WTC11 (cell line): ENCODE results near the gene DAW1. TPM values are rescaled to one million over a fixed set of nuclear protein-coding genes. Genes with fewer than 3 reads are reported as not detected.

ENCODE experiments used
- ATAC-seq: fragments of 200-7000 bp; cut with Tn5 transposase; 2 replicates; pipeline ENCODE4 v1.10.0; 2021; ENCODE audit warnings: mild to moderate bottlenecking, moderate library complexity
- CTCF ChIA-PET: fragments of 300-600 bp; sonication (Branson Sonifier 250); formaldehyde crosslinking; loops from one replicate; lab custom pipeline; 2021; ENCODE audit warnings: antibody characterized with exemption; lab: Charles Lee
- POLR2A ChIA-PET: fragments of 350-600 bp; sonication (Branson Sonifier 250); formaldehyde crosslinking; loops from one replicate; lab custom pipeline; 2021; ENCODE audit warnings: antibody characterized with exemption; lab: Charles Lee
- DNase-seq: peaks from one replicate; pipeline ENCODE4 v3.0.0; 2021; ENCODE audit warnings: low spot score
- H3K27ac Mint-ChIP-seq: 2 replicates; pipeline ENCODE4 v1.8.0; 2021; ENCODE audit warnings: mixed read lengths
- H3K27me3 Mint-ChIP-seq: 2 replicates; pipeline ENCODE4 v1.8.0; 2021; ENCODE audit warnings: low read depth, mild to moderate bottlenecking, moderate library complexity, mixed read lengths
- H3K36me3 Mint-ChIP-seq: 2 replicates; pipeline ENCODE4 v1.8.0; 2021; ENCODE audit warnings: mixed read lengths
- H3K4me1 Mint-ChIP-seq: 2 replicates; pipeline ENCODE4 v1.8.0; 2022; ENCODE audit warnings: mixed read lengths
- H3K4me3 Mint-ChIP-seq: 2 replicates; pipeline ENCODE4 v1.8.0; 2021; ENCODE audit warnings: mild to moderate bottlenecking, moderate library complexity, mixed read lengths
- H3K9me3 Mint-ChIP-seq: 2 replicates; pipeline ENCODE4 v1.8.0; 2021; ENCODE audit warnings: mixed read lengths
- CBFB ChIP-seq: sonication (generic); formaldehyde crosslinking; IDR thresholded peaks from 2 replicates; pipeline ENCODE4 v1.8.1; 2022; ENCODE audit warnings: mild to moderate bottlenecking, low read depth, missing genetic modification reagents
- E2F1 ChIP-seq: sonication (generic); formaldehyde crosslinking; IDR thresholded peaks from 2 replicates; pipeline ENCODE4 v1.8.0; 2022; ENCODE audit warnings: mild to moderate bottlenecking, missing genetic modification reagents
- E2F5 ChIP-seq: sonication (generic); formaldehyde crosslinking; IDR thresholded peaks from 2 replicates; pipeline ENCODE4 v1.8.1; 2022; ENCODE audit warnings: mild to moderate bottlenecking, moderate library complexity, missing genetic modification reagents
- EMX1 ChIP-seq: fragments of 250-450 bp; sonication (Bioruptor Pico); IDR thresholded peaks from 2 replicates; pipeline ENCODE4 v1.8.0; 2021; ENCODE audit warnings: mild to moderate bottlenecking
- FOXP1 ChIP-seq: sonication (generic); formaldehyde crosslinking; IDR thresholded peaks from 2 replicates; pipeline ENCODE4 v1.8.0; 2022; ENCODE audit warnings: missing genetic modification reagents, mild to moderate bottlenecking, moderate library complexity, borderline replicate concordance
- GABPB1 ChIP-seq: sonication (generic); formaldehyde crosslinking; IDR thresholded peaks from 2 replicates; pipeline ENCODE4 v1.8.1; 2023; ENCODE audit warnings: mild to moderate bottlenecking, missing genetic modification reagents
- IRF2 ChIP-seq: sonication (generic); formaldehyde crosslinking; IDR thresholded peaks from 2 replicates; pipeline ENCODE4 v1.8.0; 2022; ENCODE audit warnings: low read depth, missing genetic modification reagents, borderline replicate concordance
- MLX ChIP-seq: sonication (generic); formaldehyde crosslinking; IDR thresholded peaks from 2 replicates; pipeline ENCODE4 v1.8.1; 2023; ENCODE audit warnings: mild to moderate bottlenecking, missing genetic modification reagents, moderate library complexity
- MYBL2 ChIP-seq: sonication (generic); formaldehyde crosslinking; IDR thresholded peaks from 2 replicates; pipeline ENCODE4 v1.8.1; 2023; ENCODE audit warnings: mild to moderate bottlenecking, moderate library complexity, missing genetic modification reagents
- NFATC4 ChIP-seq: fragments of 250-450 bp; sonication (Bioruptor Pico); IDR thresholded peaks from 2 replicates; pipeline ENCODE4 v1.9.0; 2021; ENCODE audit warnings: mild to moderate bottlenecking
- PREB ChIP-seq: sonication (generic); formaldehyde crosslinking; IDR thresholded peaks from 2 replicates; pipeline ENCODE4 v1.8.1; 2022; ENCODE audit warnings: mild to moderate bottlenecking, missing genetic modification reagents, moderate library complexity, borderline replicate concordance
- PRRX2 ChIP-seq: fragments of 250-450 bp; sonication (Bioruptor Pico); IDR thresholded peaks from 2 replicates; pipeline ENCODE4 v1.8.0; 2021; ENCODE audit warnings: mild to moderate bottlenecking
- SOX15 ChIP-seq: fragments of 250-450 bp; sonication (Bioruptor Pico); IDR thresholded peaks from 2 replicates; pipeline ENCODE4 v1.9.0; 2021; ENCODE audit warnings: mild to moderate bottlenecking
- SP1 ChIP-seq: sonication (generic); formaldehyde crosslinking; conservative IDR thresholded peaks from 2 replicates; pipeline ENCODE4 v1.8.1; 2022; ENCODE audit warnings: missing genetic modification reagents
- TP53 ChIP-seq: sonication (generic); formaldehyde crosslinking; IDR thresholded peaks from 2 replicates; pipeline ENCODE4 v1.8.1; 2023; ENCODE audit warnings: mild to moderate bottlenecking, missing genetic modification reagents
- ZNF396 ChIP-seq: fragments of 250-450 bp; sonication (Bioruptor Pico); IDR thresholded peaks from 2 replicates; pipeline ENCODE4 v1.8.0; 2021; ENCODE audit warnings: mild to moderate bottlenecking, moderate library complexity, borderline replicate concordance
- ZNF423 ChIP-seq: fragments of 250-450 bp; sonication (Bioruptor Pico); IDR thresholded peaks from 2 replicates; pipeline ENCODE4 v2.1.2; 2022; ENCODE audit warnings: mild to moderate bottlenecking, moderate library complexity
- total RNA-seq: library from RNA; stranded (reverse); gene quantifications from 3 replicates; pipeline ENCODE4 v1.2.3, GENCODE V29; 2021
- TF ChIP-seq, protein P1 (sequence below): fragments of 200-600 bp; IDR thresholded peaks from 2 replicates; pipeline ENCODE4 v1.8.0; 2022; ENCODE audit warnings: antibody characterized with exemption
- TF ChIP-seq, protein P2 (sequence below): fragments of 250-450 bp; sonication (Bioruptor Pico); IDR thresholded peaks from 2 replicates; pipeline ENCODE4 v1.9.0; 2021; ENCODE audit warnings: mild to moderate bottlenecking
- TF ChIP-seq, protein P3 (sequence below): sonication (generic); formaldehyde crosslinking; IDR thresholded peaks from 2 replicates; pipeline ENCODE4 v1.8.1; 2023; ENCODE audit warnings: mild to moderate bottlenecking, missing genetic modification reagents
- TF ChIP-seq, protein P4 (sequence below): sonication (generic); formaldehyde crosslinking; IDR thresholded peaks from 2 replicates; pipeline ENCODE4 v1.8.0; 2023; ENCODE audit warnings: missing genetic modification reagents, mild to moderate bottlenecking, borderline replicate concordance

Gene DAW1
- total RNA-seq, 1 experiment from 2014 or later: 0.61 TPM

GRCh38 chr2:227884511-227884947, 13.1 kb downstream of the DAW1 start:
- H3K4me3 Mint-ChIP-seq: no peak overlapping the region
- POLR2A ChIA-PET: no interaction called here
- no peaks in the 10 kb centered on the region for H3K9me3 Mint-ChIP-seq
- peaks cover 7% of the 10 kb centered on the region for H3K4me1 Mint-ChIP-seq
- H3K27me3 Mint-ChIP-seq: no peaks in the 10 kb centered on the region
- H3K36me3 Mint-ChIP-seq: no peaks in the 10 kb centered on the region
- TF ChIP-seq MLX (no peak), PRRX2 (CRISPR knock-in tag) (no peak), GABPB1 (CRISPR knock-in tag) (no peak), E2F1 (CRISPR knock-in tag) (no peak), TP53 (CRISPR knock-in tag) (no peak), EMX1 (CRISPR knock-in tag) (no peak)
- TF ChIP-seq, protein P1, sequence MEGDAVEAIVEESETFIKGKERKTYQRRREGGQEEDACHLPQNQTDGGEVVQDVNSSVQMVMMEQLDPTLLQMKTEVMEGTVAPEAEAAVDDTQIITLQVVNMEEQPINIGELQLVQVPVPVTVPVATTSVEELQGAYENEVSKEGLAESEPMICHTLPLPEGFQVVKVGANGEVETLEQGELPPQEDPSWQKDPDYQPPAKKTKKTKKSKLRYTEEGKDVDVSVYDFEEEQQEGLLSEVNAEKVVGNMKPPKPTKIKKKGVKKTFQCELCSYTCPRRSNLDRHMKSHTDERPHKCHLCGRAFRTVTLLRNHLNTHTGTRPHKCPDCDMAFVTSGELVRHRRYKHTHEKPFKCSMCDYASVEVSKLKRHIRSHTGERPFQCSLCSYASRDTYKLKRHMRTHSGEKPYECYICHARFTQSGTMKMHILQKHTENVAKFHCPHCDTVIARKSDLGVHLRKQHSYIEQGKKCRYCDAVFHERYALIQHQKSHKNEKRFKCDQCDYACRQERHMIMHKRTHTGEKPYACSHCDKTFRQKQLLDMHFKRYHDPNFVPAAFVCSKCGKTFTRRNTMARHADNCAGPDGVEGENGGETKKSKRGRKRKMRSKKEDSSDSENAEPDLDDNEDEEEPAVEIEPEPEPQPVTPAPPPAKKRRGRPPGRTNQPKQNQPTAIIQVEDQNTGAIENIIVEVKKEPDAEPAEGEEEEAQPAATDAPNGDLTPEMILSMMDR: peak; percentile 95
- CTCF ChIA-PET: interaction anchor here (1.1 kb wide), 1 partner anchor 226 kb away, joined by 4 read pairs; no protein-coding TSS in a partner anchor
- no peak overlapping the region for H3K27ac Mint-ChIP-seq
- ATAC-seq: peak; percentile 97
- peak; percentile 91 for DNase-seq

DNA sequence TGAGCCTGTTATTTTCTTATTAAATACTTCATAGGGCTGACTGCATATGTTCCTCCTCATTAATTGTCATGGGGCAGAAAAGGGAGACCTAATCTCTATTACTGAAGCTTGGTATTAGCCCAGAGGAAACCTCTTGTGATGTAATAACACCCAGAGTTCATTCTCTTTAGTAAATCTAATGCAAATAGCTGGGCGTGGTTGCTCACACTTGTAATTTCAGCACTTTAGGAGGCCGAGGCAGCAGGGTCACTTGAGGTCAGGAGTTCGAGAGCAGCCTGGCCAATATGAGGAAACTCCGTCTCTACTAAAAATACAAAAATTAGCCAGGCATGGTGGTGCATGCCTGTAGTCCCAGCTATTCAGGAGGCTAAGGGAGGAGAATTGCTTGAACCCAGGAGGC, 14.7 kb downstream of the DAW1 start:
- DNase-seq (no peak), ATAC-seq (no peak)
- Mint-ChIP-seq H3K27ac (no peak overlapping the region), H3K9me3 (no peaks in the 10 kb centered on the region), H3K27me3 (no peaks in the 10 kb centered on the region), H3K4me3 (no peak overlapping the region), H3K4me1 (peaks cover 7% of the 10 kb centered on the region), H3K36me3 (no peaks in the 10 kb centered on the region)
- POLR2A ChIA-PET: no interaction called here
- CTCF ChIA-PET: interaction anchor here (1.1 kb wide), 1 partner anchor 112 kb away, joined by 3 read pairs; no protein-coding TSS in a partner anchor
- TF ChIP-seq PRRX2 (CRISPR knock-in tag) (no peak), SP1 (CRISPR knock-in tag) (no peak), ZNF396 (CRISPR knock-in tag) (no peak), ZNF423 (CRISPR knock-in tag) (no peak), MLX (no peak), PREB (CRISPR knock-in tag) (no peak), FOXP1 (CRISPR knock-in tag) (no peak), E2F1 (CRISPR knock-in tag) (no peak), MYBL2 (CRISPR knock-in tag) (no peak), E2F5 (CRISPR knock-in tag) (no peak), CBFB (CRISPR knock-in tag) (no peak), NFATC4 (CRISPR knock-in tag) (no peak), SOX15 (no peak), EMX1 (CRISPR knock-in tag) (no peak), IRF2 (CRISPR knock-in tag) (no peak)
- TF ChIP-seq, protein P2, sequence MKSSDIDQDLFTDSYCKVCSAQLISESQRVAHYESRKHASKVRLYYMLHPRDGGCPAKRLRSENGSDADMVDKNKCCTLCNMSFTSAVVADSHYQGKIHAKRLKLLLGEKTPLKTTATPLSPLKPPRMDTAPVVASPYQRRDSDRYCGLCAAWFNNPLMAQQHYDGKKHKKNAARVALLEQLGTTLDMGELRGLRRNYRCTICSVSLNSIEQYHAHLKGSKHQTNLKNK (CRISPR knock-in tag): no peak
- TF ChIP-seq, protein P3, sequence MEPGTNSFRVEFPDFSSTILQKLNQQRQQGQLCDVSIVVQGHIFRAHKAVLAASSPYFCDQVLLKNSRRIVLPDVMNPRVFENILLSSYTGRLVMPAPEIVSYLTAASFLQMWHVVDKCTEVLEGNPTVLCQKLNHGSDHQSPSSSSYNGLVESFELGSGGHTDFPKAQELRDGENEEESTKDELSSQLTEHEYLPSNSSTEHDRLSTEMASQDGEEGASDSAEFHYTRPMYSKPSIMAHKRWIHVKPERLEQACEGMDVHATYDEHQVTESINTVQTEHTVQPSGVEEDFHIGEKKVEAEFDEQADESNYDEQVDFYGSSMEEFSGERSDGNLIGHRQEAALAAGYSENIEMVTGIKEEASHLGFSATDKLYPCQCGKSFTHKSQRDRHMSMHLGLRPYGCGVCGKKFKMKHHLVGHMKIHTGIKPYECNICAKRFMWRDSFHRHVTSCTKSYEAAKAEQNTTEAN (CRISPR knock-in tag): no peak
- TF ChIP-seq, protein P4, sequence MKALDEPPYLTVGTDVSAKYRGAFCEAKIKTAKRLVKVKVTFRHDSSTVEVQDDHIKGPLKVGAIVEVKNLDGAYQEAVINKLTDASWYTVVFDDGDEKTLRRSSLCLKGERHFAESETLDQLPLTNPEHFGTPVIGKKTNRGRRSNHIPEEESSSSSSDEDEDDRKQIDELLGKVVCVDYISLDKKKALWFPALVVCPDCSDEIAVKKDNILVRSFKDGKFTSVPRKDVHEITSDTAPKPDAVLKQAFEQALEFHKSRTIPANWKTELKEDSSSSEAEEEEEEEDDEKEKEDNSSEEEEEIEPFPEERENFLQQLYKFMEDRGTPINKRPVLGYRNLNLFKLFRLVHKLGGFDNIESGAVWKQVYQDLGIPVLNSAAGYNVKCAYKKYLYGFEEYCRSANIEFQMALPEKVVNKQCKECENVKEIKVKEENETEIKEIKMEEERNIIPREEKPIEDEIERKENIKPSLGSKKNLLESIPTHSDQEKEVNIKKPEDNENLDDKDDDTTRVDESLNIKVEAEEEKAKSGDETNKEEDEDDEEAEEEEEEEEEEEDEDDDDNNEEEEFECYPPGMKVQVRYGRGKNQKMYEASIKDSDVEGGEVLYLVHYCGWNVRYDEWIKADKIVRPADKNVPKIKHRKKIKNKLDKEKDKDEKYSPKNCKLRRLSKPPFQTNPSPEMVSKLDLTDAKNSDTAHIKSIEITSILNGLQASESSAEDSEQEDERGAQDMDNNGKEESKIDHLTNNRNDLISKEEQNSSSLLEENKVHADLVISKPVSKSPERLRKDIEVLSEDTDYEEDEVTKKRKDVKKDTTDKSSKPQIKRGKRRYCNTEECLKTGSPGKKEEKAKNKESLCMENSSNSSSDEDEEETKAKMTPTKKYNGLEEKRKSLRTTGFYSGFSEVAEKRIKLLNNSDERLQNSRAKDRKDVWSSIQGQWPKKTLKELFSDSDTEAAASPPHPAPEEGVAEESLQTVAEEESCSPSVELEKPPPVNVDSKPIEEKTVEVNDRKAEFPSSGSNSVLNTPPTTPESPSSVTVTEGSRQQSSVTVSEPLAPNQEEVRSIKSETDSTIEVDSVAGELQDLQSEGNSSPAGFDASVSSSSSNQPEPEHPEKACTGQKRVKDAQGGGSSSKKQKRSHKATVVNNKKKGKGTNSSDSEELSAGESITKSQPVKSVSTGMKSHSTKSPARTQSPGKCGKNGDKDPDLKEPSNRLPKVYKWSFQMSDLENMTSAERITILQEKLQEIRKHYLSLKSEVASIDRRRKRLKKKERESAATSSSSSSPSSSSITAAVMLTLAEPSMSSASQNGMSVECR (CRISPR knock-in tag): no peak
